NK-92 treated with Interleukin-12 subunit alpha and Interleukin-12 subunit beta, amount 100 ng/mL, for 24 hours (cell line): ENCODE results near the gene DENND1A.
"Not testable (repeated sequence)": the region's sequence is repeated elsewhere in the genome, so short reads cannot be mapped to it uniquely, and the experiment has no call there.

Experiments used
- DNase-seq: peaks from one replicate; lab custom pipeline; 2025; lab: John Stamatoyannopoulos, UW

Gene DENND1A

GRCh38 chr9:123342247-123342646, 587.7 kb downstream of the DENND1A start:
- DNase-seq: no peak

- no peak for DNase-seq
Observed at GRCh38 chr9:123341816-123342215, 588.1 kb downstream of the DENND1A start.

GRCh38 chr9:123339666-123340510, 590.0 kb downstream of the DENND1A start:
- no peak for DNase-seq

GRCh38 chr9:123338710-123339665, 590.9 kb downstream of the DENND1A start:
- DNase-seq: peak; percentile 66

GRCh38 chr9:123337971-123338370, 592.0 kb downstream of the DENND1A start:
- DNase-seq: no peak

- no peak for DNase-seq
Observed at GRCh38 chr9:123336959-123337358, 593.0 kb downstream of the DENND1A start.

GRCh38 chr9:123336449-123336848, 593.5 kb downstream of the DENND1A start:
- no peak for DNase-seq

- no peak for DNase-seq
Observed at GRCh38 chr9:123335986-123336329, 594.0 kb downstream of the DENND1A start.

GRCh38 chr9:123335193-123335985, 594.5 kb downstream of the DENND1A start:
- no peak for DNase-seq

GRCh38 chr9:123334639-123335038, 595.3 kb downstream of the DENND1A start:
- no peak for DNase-seq

GRCh38 chr9:123333058-123333669, 596.8 kb downstream of the DENND1A start:
- not testable (repeated sequence) for DNase-seq

GRCh38 chr9:123331346-123332060, 598.4 kb downstream of the DENND1A start:
- no peak for DNase-seq
